Cardiac fibroblast (primary cell): ENCODE measurements around the gene SRGAP3.

Experiments
- DNase-seq, 2 donors: peaks; one replicate each; pipeline versions ENCODE4 v3.0.0 to v3.0.0-alpha.2; 2010; ENCODE audit warnings: low read depth in 2 of 2
- H3K4me3 ChIP-seq, 2 donors: replicated peaks in 1 of 2; 1 replicate in 1 of 2; 2 replicates in 1 of 2; pipeline ENCODE4 v1.5.1; 2011; ENCODE audit warnings: low read depth in 2 of 2, low read length in 2 of 2, mild to moderate bottlenecking in 2 of 2, moderate library complexity in 1 of 2
- CTCF ChIP-seq: IDR thresholded peaks from one replicate; pipeline ENCODE4 v1.5.1; 2011; ENCODE audit warnings: low read depth, mild to moderate bottlenecking, low read length, inconsistent platforms

SRGAP3 gene

GRCh38 chr3:9141928-9142289 is 107.5 kb downstream of the SRGAP3 start:
- no peak overlapping the region for H3K4me3 ChIP-seq
- no peak for TF ChIP-seq CTCF
- no peak for DNase-seq

GRCh38 chr3:9139366-9139765 is 110.1 kb downstream of the SRGAP3 start:
- H3K4me3 ChIP-seq: no peak overlapping the region
- TF ChIP-seq CTCF: no peak
- no peak for DNase-seq

- DNase-seq: no peak
- no peak overlapping the region for H3K4me3 ChIP-seq
- no peak for TF ChIP-seq CTCF
Measured at GRCh38 chr3:9137676-9138075, 111.8 kb downstream of the SRGAP3 start.

GRCh38 chr3:9136746-9137465 is 112.5 kb downstream of the SRGAP3 start:
- DNase-seq: no peak
- no peak for TF ChIP-seq CTCF
- no peak overlapping the region for H3K4me3 ChIP-seq

GRCh38 chr3:9135930-9136525 is 113.4 kb downstream of the SRGAP3 start:
- no peak for DNase-seq
- H3K4me3 ChIP-seq: no peak overlapping the region
- no peak for TF ChIP-seq CTCF

- no peak for TF ChIP-seq CTCF
- H3K4me3 ChIP-seq: no peak overlapping the region
- no peak for DNase-seq
Measured at GRCh38 chr3:9135526-9135925, 113.9 kb downstream of the SRGAP3 start.
